ENCODE measurements around the gene CCDC171.

The CCDC171 gene

DNA sequence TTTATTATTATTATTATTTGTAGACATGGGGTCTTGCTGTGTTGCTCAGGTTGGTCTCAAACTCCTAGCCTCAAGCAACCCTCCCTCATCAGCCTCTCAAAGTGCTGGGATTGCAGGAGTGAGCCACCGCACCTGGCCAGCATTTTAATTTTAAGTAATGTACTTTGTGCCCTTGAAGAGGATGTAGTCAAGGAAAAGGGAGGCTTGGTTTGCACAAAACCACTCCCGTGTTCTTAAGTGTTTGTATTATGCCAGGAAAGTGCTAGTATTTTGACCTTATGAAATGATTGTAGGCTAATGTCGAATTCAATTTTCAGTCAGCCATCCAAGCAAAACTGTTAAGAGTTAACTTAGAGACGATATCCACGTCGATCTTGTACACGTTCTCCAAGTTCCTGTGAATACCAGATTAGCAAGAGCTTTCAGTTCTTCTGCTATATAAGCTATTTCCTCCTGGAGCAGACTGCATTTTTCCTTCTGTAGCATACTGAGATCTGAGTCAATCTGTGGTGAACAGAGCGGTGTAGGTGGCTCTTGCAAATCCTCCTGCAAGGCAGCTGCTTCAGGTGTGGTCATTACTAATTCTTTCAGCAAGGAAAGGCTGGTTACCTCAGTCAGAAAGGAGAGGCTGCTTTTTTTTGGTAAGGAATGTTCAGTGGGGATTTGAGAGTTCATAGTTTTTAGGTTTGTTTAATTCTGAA is 23.7 kb downstream of the CCDC171 start:
- Histone ChIP-seq H3K4me1 (ENCODE audit: control insufficient read depth, insufficient read depth, low read length) (0 out of 2 replicates have a peak, but pooled peaks cover 3% of the 10 kb centered on the region), H3K27ac (ENCODE audit: extremely low read depth, low read depth, low read length) (no peak overlapping the region), H3K9me3 (ENCODE audit: control insufficient read depth, insufficient read depth, low read depth, low read length) (no peaks in the 10 kb centered on the region), H3K36me3 (ENCODE audit: control insufficient read depth in 2 of 2, insufficient read depth in 1 of 2, low read length in 2 of 2) (no peaks in the 10 kb centered on the region), H3K4me3 (ENCODE audit: low read depth, low read length) (no peak overlapping the region)
- CTCF ChIA-PET, result no interaction called here
- TF ChIP-seq ZFP41 (tag by site-specific recombination; IDR thresholded peaks at IDR 0.05; ENCODE audit: borderline replicate concordance) (no peak), YY2 (tag by site-specific recombination; IDR thresholded peaks at IDR 0.05) (no peak), ZNF223 (tag by site-specific recombination; IDR thresholded peaks at IDR 0.05) (no peak), ZNF398 (tag by site-specific recombination; IDR thresholded peaks at IDR 0.05) (no peak), ZNF785 (tag by site-specific recombination; IDR thresholded peaks at IDR 0.05) (no peak), ZNF707 (tag by site-specific recombination; IDR thresholded peaks at IDR 0.05) (no peak), ZNF701 (tag by site-specific recombination; IDR thresholded peaks at IDR 0.05) (no peak)
- POLR2A ChIA-PET, result no interaction called here

DNA sequence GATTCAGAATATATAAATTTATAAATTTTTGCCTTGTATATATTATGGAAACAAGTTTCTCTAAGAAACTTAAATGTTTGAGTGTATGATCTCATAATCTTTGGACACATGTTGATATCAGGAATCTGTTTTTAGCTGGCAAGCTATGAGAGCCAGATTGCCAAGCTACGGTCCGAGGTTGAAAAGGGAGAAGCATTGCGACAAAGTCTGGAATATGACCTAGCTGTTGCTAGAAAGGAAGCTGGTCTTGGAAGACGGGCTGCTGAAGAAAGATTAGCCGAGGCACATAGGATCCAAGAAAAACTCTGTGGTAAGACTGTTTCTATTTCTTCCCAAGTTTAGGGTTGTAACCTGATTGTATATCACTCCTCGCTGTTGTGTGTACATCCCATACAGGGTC is 25.9 kb downstream of the CCDC171 start:
- ChIA-PET CTCF (interaction anchor here (1.0 kb wide), 2 partner anchors 28 to 394 kb away, joined by 4 to 5 read pairs; no protein-coding TSS in a partner anchor), POLR2A (no interaction called here)
- TF ChIP-seq YY2 (tag by site-specific recombination; IDR thresholded peaks at IDR 0.05), result no peak
- TF ChIP-seq, protein P1, sequence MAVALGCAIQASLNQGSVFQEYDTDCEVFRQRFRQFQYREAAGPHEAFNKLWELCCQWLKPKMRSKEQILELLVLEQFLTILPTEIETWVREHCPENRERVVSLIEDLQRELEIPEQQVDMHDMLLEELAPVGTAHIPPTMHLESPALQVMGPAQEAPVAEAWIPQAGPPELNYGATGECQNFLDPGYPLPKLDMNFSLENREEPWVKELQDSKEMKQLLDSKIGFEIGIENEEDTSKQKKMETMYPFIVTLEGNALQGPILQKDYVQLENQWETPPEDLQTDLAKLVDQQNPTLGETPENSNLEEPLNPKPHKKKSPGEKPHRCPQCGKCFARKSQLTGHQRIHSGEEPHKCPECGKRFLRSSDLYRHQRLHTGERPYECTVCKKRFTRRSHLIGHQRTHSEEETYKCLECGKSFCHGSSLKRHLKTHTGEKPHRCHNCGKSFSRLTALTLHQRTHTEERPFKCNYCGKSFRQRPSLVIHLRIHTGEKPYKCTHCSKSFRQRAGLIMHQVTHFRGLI (tag by site-specific recombination; IDR thresholded peaks at IDR 0.05), result no peak
- no peak for TF ChIP-seq ZNF366 (tag by site-specific recombination; conservative IDR thresholded peaks at IDR 0.05)
- TF ChIP-seq SALL2 (tag by site-specific recombination; IDR thresholded peaks at IDR 0.05; ENCODE audit: borderline replicate concordance), result no peak
- TF ChIP-seq ZNF704 (tag by site-specific recombination; IDR thresholded peaks at IDR 0.05), result no peak

DNA sequence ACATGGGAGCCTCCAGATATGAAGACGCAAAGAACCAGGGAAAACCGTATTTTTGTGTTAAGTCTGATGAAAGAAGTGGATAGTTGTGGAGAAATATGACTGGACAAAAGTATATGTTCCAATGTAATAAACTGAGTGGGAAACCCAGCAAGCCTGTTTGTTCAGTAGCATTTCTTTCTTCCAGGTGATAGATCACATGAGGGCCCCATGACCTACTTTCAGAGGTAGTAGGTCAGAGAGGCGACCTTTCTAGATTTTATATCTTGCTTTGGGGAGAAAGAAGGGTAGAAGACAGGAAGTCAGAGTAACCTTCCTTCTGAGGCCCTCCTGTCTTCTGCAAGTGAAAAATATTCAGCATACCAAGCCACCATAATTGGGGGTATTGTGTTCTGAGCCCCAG is 31.5 kb downstream of the CCDC171 start:
- H3K27ac ChIP-seq (ENCODE audit: extremely low read depth, low read depth, low read length), result no peak overlapping the region
- CTCF ChIA-PET, result no interaction called here
- H3K4me3 ChIP-seq (ENCODE audit: low read depth, low read length), result no peak overlapping the region
- POLR2A ChIA-PET, result no interaction called here
- no peak for TF ChIP-seq ZNF48 (tag by site-specific recombination; IDR thresholded peaks at IDR 0.05)
- no peak for TF ChIP-seq ZNF514 (tag by site-specific recombination; IDR thresholded peaks at IDR 0.05)
- TF ChIP-seq, protein P2, sequence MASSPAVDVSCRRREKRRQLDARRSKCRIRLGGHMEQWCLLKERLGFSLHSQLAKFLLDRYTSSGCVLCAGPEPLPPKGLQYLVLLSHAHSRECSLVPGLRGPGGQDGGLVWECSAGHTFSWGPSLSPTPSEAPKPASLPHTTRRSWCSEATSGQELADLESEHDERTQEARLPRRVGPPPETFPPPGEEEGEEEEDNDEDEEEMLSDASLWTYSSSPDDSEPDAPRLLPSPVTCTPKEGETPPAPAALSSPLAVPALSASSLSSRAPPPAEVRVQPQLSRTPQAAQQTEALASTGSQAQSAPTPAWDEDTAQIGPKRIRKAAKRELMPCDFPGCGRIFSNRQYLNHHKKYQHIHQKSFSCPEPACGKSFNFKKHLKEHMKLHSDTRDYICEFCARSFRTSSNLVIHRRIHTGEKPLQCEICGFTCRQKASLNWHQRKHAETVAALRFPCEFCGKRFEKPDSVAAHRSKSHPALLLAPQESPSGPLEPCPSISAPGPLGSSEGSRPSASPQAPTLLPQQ (tag by site-specific recombination; IDR thresholded peaks at IDR 0.05), result no peak
- TF ChIP-seq ZNF248 (tag by site-specific recombination; IDR thresholded peaks at IDR 0.05), result no peak
- H3K9me3 ChIP-seq (ENCODE audit: control insufficient read depth, insufficient read depth, low read depth, low read length), result no peaks in the 10 kb centered on the region
- H3K4me1 ChIP-seq (ENCODE audit: control insufficient read depth, insufficient read depth, low read length), result no peaks in the 10 kb centered on the region
- no peaks in the 10 kb centered on the region for H3K36me3 ChIP-seq (ENCODE audit: control insufficient read depth in 2 of 2, insufficient read depth in 1 of 2, low read length in 2 of 2)

More for the DNA sequence above, 25.9 kb downstream of the CCDC171 start:
- Histone ChIP-seq H3K9me3 (ENCODE audit: control insufficient read depth, insufficient read depth, low read depth, low read length) (no peaks in the 10 kb centered on the region), H3K4me3 (ENCODE audit: low read depth, low read length) (no peak overlapping the region), H3K36me3 (ENCODE audit: control insufficient read depth in 2 of 2, insufficient read depth in 1 of 2, low read length in 2 of 2) (no peaks in the 10 kb centered on the region), H3K4me1 (ENCODE audit: control insufficient read depth, insufficient read depth, low read length) (no peaks in the 10 kb centered on the region), H3K27ac (ENCODE audit: extremely low read depth, low read depth, low read length) (no peak overlapping the region)

Data from HEK293 (cell line).